ENCODE measurements around the gene GOLGA3. TPM values are rescaled to one million over a fixed set of nuclear protein-coding genes. Genes with fewer than 3 reads are reported as not detected.

Gene GOLGA3
- total and polyA plus RNA-seq, 10 of the 15 experiments (the other 5 are each of a cell fraction or from before 2014, with no cell fraction given), result 2.0 to 42.7 (median 15.2) TPM

DNA sequence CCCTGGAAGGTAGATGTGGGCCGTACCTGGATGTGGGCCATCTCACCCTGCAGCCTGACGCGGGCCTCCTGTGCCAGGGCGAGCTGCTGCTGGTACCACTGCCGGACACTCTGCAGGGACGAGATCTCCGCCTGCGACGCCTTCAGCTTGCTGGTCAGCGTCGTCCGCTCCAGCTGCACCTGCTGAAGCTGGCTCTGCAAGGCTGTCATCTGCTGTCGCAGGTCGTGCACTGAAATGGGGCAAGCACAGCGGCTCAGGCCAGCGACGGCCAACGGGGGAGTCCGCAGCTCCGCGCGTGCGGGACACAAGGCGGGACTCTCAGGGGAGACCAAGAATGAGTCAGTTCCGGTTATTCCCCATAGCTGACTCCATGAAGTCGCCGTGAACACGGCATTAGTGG, 26.9 kb downstream of the GOLGA3 start (continued):
- TF ChIP-seq, protein P1, sequence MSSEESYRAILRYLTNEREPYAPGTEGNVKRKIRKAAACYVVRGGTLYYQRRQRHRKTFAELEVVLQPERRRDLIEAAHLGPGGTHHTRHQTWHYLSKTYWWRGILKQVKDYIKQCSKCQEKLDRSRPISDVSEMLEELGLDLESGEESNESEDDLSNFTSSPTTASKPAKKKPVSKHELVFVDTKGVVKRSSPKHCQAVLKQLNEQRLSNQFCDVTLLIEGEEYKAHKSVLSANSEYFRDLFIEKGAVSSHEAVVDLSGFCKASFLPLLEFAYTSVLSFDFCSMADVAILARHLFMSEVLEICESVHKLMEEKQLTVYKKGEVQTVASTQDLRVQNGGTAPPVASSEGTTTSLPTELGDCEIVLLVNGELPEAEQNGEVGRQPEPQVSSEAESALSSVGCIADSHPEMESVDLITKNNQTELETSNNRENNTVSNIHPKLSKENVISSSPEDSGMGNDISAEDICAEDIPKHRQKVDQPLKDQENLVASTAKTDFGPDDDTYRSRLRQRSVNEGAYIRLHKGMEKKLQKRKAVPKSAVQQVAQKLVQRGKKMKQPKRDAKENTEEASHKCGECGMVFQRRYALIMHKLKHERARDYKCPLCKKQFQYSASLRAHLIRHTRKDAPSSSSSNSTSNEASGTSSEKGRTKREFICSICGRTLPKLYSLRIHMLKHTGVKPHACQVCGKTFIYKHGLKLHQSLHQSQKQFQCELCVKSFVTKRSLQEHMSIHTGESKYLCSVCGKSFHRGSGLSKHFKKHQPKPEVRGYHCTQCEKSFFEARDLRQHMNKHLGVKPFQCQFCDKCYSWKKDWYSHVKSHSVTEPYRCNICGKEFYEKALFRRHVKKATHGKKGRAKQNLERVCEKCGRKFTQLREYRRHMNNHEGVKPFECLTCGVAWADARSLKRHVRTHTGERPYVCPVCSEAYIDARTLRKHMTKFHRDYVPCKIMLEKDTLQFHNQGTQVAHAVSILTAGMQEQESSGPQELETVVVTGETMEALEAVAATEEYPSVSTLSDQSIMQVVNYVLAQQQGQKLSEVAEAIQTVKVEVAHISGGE (CRISPR knock-in tag; IDR thresholded peaks at IDR 0.05), result no peak
- TF ChIP-seq, protein P2, sequence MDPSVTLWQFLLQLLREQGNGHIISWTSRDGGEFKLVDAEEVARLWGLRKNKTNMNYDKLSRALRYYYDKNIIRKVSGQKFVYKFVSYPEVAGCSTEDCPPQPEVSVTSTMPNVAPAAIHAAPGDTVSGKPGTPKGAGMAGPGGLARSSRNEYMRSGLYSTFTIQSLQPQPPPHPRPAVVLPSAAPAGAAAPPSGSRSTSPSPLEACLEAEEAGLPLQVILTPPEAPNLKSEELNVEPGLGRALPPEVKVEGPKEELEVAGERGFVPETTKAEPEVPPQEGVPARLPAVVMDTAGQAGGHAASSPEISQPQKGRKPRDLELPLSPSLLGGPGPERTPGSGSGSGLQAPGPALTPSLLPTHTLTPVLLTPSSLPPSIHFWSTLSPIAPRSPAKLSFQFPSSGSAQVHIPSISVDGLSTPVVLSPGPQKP (IDR thresholded peaks at IDR 0.05; ENCODE audit: low read depth, low read length), result no peak
- TF ChIP-seq, protein P3, sequence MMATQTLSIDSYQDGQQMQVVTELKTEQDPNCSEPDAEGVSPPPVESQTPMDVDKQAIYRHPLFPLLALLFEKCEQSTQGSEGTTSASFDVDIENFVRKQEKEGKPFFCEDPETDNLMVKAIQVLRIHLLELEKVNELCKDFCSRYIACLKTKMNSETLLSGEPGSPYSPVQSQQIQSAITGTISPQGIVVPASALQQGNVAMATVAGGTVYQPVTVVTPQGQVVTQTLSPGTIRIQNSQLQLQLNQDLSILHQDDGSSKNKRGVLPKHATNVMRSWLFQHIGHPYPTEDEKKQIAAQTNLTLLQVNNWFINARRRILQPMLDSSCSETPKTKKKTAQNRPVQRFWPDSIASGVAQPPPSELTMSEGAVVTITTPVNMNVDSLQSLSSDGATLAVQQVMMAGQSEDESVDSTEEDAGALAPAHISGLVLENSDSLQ (IDR thresholded peaks at IDR 0.05), result no peak
- TF ChIP-seq ZNF384 (IDR thresholded peaks at IDR 0.05; ENCODE audit: borderline replicate concordance, low read depth, low read length) (no peak), YBX1 (IDR thresholded peaks at IDR 0.05) (no peak)

DNA sequence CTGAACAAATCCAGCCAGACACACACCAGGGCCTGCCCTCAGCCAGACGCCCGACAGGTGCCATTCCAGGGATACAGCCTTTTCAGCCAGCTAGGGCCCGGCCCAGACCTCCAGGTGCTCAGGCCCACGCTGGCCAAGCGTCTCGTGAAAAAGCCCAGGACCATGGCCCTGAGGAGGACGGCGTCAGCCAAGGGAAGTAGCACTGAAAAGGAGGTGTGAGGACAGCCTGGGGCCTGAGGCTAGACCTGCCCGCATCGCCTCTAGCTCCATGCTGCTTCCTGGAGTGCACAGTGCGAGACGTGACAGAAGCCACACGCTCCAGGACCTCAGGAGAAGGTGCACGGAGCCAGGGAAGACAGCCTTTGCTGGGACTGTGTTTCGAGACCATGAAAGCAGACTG, 29.8 kb downstream of the GOLGA3 start:
- H2AFZ ChIP-seq (ENCODE audit: control insufficient read depth, low read depth, low read length), result no peak overlapping the region
- no peaks in the 10 kb centered on the region for H3K79me2 ChIP-seq (ENCODE audit: control insufficient read depth, insufficient read depth, low read length)
- H4K20me1 ChIP-seq (ENCODE audit: control insufficient read depth, insufficient read depth), result no peaks in the 10 kb centered on the region
- TF ChIP-seq SMC3 (IDR thresholded peaks at IDR 0.05; ENCODE audit: borderline replicate concordance, low read length) (no peak), MEF2B (IDR thresholded peaks at IDR 0.05; ENCODE audit: partially characterized antibody, poor library complexity, severe bottlenecking) (no peak), RCOR1 (conservative IDR thresholded peaks at IDR 0.05; ENCODE audit: low read depth, low read length) (no peak), WRNIP1 (IDR thresholded peaks at IDR 0.05; ENCODE audit: borderline replicate concordance, low read depth, low read length) (no peak), YBX1 (IDR thresholded peaks at IDR 0.05) (no peak), EED (IDR thresholded peaks at IDR 0.05; ENCODE audit: low read depth) (no peak), TAF1 (IDR thresholded peaks at IDR 0.05; ENCODE audit: borderline replicate concordance, low read depth, low read length) (no peak), ESRRA (IDR thresholded peaks at IDR 0.05; ENCODE audit: low read length) (no peak), TCF12 (IDR thresholded peaks at IDR 0.05; ENCODE audit: low read depth, low read length) (no peak)
- TF ChIP-seq, protein P4, sequence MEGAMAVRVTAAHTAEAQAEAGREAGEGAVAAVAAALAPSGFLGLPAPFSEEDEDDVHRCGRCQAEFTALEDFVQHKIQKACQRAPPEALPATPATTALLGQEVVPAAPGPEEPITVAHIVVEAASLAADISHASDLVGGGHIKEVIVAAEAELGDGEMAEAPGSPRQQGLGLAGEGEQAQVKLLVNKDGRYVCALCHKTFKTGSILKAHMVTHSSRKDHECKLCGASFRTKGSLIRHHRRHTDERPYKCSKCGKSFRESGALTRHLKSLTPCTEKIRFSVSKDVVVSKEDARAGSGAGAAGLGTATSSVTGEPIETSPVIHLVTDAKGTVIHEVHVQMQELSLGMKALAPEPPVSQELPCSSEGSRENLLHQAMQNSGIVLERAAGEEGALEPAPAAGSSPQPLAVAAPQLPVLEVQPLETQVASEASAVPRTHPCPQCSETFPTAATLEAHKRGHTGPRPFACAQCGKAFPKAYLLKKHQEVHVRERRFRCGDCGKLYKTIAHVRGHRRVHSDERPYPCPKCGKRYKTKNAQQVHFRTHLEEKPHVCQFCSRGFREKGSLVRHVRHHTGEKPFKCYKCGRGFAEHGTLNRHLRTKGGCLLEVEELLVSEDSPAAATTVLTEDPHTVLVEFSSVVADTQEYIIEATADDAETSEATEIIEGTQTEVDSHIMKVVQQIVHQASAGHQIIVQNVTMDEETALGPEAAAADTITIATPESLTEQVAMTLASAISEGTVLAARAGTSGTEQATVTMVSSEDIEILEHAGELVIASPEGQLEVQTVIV (IDR thresholded peaks at IDR 0.05; ENCODE audit: borderline replicate concordance, partially characterized antibody), result no peak
- no peaks in the 10 kb centered on the region for H3K9me3 ChIP-seq (replicated peaks; ENCODE audit: control insufficient read depth, insufficient read depth, low read length)
- no peak overlapping the region for H3K27ac ChIP-seq (ENCODE audit: control insufficient read depth, insufficient read depth)
- intact Hi-C loops (cut with micrococcal nuclease; ENCODE audit: unreplicated experiment) (no loop called here), in situ Hi-C loops (cut with MboI) (no loop called here)
- CTCF ChIA-PET, result no interaction called here
- POLR2A ChIA-PET, result no interaction called here
- FAIRE-seq (no peak), ATAC-seq (no peak), DNase-seq (ENCODE audit: low read depth, low spot score) (no peak)
- H3K4me3 ChIP-seq, result no peak overlapping the region
- BruUV-seq (replicated peaks), result no TSS peak
- H3K9ac ChIP-seq (ENCODE audit: control insufficient read depth, insufficient read depth, low read length), result no peak overlapping the region
- no peak overlapping the region for H3K4me2 ChIP-seq (ENCODE audit: control insufficient read depth, insufficient read depth)
- over 99% methylated on average over 15 of the region's 15 CpGs for WGBS (ENCODE audit: insufficient coverage, insufficient replicate concordance, low lambda C conversion rate, missing lambda C conversion rate)
- peaks cover 31 to 38% of the 10 kb centered on the region in 2 experiments for H3K36me3 ChIP-seq (ENCODE audit: control insufficient read depth in 2 of 2, insufficient read depth in 2 of 2, low read length in 1 of 2)
- SMC1A ChIA-PET (ENCODE audit: uncharacterized antibody, unreplicated experiment), result no interaction called here
- RAD21 ChIA-PET (ENCODE audit: unreplicated experiment), result no interaction called here
- H3K27me3 ChIP-seq (replicated peaks in 1 of 2; ENCODE audit: control insufficient read depth in 2 of 2, insufficient read depth in 2 of 2, low read length in 1 of 2), result no peaks in the 10 kb centered on the region
- no peaks in the 10 kb centered on the region for H3K4me1 ChIP-seq (ENCODE audit: control insufficient read depth, insufficient read depth, low read length)

All from GM12878 (cell line).